HFFc6 (cell line): ENCODE measurements around the gene AFAP1. TPM values are rescaled to one million over a fixed set of nuclear protein-coding genes. Genes with fewer than 3 reads are reported as not detected.

Source experiments
- DNase-seq: peaks from one replicate; pipeline ENCODE4 v3.0.0-alpha.2; 2018
- H3K27ac Mint-ChIP-seq: 2 replicates; pipeline ENCODE4 v1.8.0; 2020; ENCODE audit warnings: mild to moderate bottlenecking, mixed read lengths
- H3K27me3 Mint-ChIP-seq: 2 replicates; pipeline ENCODE4 v1.8.0; 2021; ENCODE audit warnings: mild to moderate bottlenecking, moderate library complexity, mixed read lengths; ENCODE audit not compliant: insufficient read depth
- H3K36me3 Mint-ChIP-seq: 2 replicates; pipeline ENCODE4 v1.8.0; 2021; ENCODE audit warnings: low read depth, mixed read lengths
- H3K4me1 Mint-ChIP-seq: 2 replicates; pipeline ENCODE4 v1.8.0; 2020; ENCODE audit warnings: low read depth, mixed read lengths
- H3K4me3 Mint-ChIP-seq: 2 replicates; pipeline ENCODE4 v1.8.0; 2020; ENCODE audit warnings: mild to moderate bottlenecking, moderate library complexity, mixed read lengths
- H3K9me3 Mint-ChIP-seq: 2 replicates; pipeline ENCODE4 v1.8.0; 2020; ENCODE audit warnings: mild to moderate bottlenecking, mixed read lengths
- CTCF ChIP-seq: fragments of 200-600 bp; sonication (generic); IDR thresholded peaks from 2 replicates; pipeline ENCODE4 v1.5.0; 2021; ENCODE audit warnings: antibody characterized with exemption, mild to moderate bottlenecking
- total RNA-seq, 6 experiments: library from RNA; stranded (reverse); fragmentation: NEBNext Ultra II Directional; extraction: Animal tissue kit (Norgen Biotek cat#: 25700); gene quantifications; 2 replicates in 1 of 6; 3 replicates in 5 of 6; pipeline ENCODE4 v1.2.3, GENCODE V29; 2021

The AFAP1 gene
- total RNA-seq, 6 experiments from 2014 or later: 99.7 to 116 (median 107) TPM

- Mint-ChIP-seq H3K27me3 (peaks cover 22% of the 10 kb centered on the region), H3K9me3 (no peaks in the 10 kb centered on the region; the same call in 1 of the 2 replicates), H3K36me3 (no peaks in the 10 kb centered on the region), H3K4me3 (no peak overlapping the region), H3K4me1 (0 out of 2 replicates have a peak, but pooled peaks cover 5% of the 10 kb centered on the region), H3K27ac (no peak overlapping the region)
- no peak for TF ChIP-seq CTCF
- no peak for DNase-seq
Measured at GRCh38 chr4:7715271-7716009, 224.2 kb downstream of the AFAP1 start.

- Mint-ChIP-seq H3K4me3 (no peak overlapping the region), H3K27me3 (peaks cover 24% of the 10 kb centered on the region), H3K4me1 (0 out of 2 replicates have a peak, but pooled peaks cover 5% of the 10 kb centered on the region), H3K27ac (no peak overlapping the region), H3K36me3 (no peaks in the 10 kb centered on the region), H3K9me3 (no peaks in the 10 kb centered on the region; the same call in 1 of the 2 replicates)
- TF ChIP-seq CTCF: no peak
- DNase-seq: no peak
Measured at GRCh38 chr4:7714738-7715137, 224.9 kb downstream of the AFAP1 start.

- H3K27me3 Mint-ChIP-seq: peaks cover 27% of the 10 kb centered on the region
- no peak for DNase-seq
- H3K27ac Mint-ChIP-seq: no peak overlapping the region
- TF ChIP-seq CTCF: no peak
- no peaks in the 10 kb centered on the region for H3K36me3 Mint-ChIP-seq
- H3K4me1 Mint-ChIP-seq: 0 out of 2 replicates have a peak, but pooled peaks cover 5% of the 10 kb centered on the region
- no peaks in the 10 kb centered on the region; the same call in 1 of the 2 replicates for H3K9me3 Mint-ChIP-seq
- H3K4me3 Mint-ChIP-seq: no peak overlapping the region
Measured at GRCh38 chr4:7714176-7714575, 225.5 kb downstream of the AFAP1 start.

GRCh38 chr4:7713757-7714156, 225.9 kb downstream of the AFAP1 start:
- TF ChIP-seq CTCF: no peak
- Mint-ChIP-seq H3K36me3 (no peaks in the 10 kb centered on the region), H3K4me3 (no peak overlapping the region), H3K27ac (no peak overlapping the region), H3K9me3 (no peaks in the 10 kb centered on the region; the same call in 1 of the 2 replicates), H3K4me1 (0 out of 2 replicates have a peak, but pooled peaks cover 5% of the 10 kb centered on the region), H3K27me3 (peaks cover 27% of the 10 kb centered on the region)
- no peak for DNase-seq

- peaks cover 27% of the 10 kb centered on the region for H3K27me3 Mint-ChIP-seq
Measured at GRCh38 chr4:7712021-7712671, 227.5 kb downstream of the AFAP1 start.

More at GRCh38 chr4:7712021-7712671, 227.5 kb downstream of the AFAP1 start:
- no peaks in the 10 kb centered on the region; the same call in 1 of the 2 replicates for H3K9me3 Mint-ChIP-seq
- H3K36me3 Mint-ChIP-seq: no peaks in the 10 kb centered on the region
- H3K27ac Mint-ChIP-seq: no peak overlapping the region
- H3K4me1 Mint-ChIP-seq: no peaks in the 10 kb centered on the region
- no peak for TF ChIP-seq CTCF
- no peak overlapping the region for H3K4me3 Mint-ChIP-seq
- DNase-seq: no peak
